Astrocyte (in vitro differentiated cells and primary cell): ENCODE results near the gene AQP12B.
"Not testable (repeated sequence)": the region's sequence is repeated elsewhere in the genome, so short reads cannot be mapped to it uniquely, and the experiment has no call there.

ENCODE experiments used
- EZH2 ChIP-seq: IDR thresholded peaks from 2 replicates; pipeline ENCODE4 v1.6.1; 2012; ENCODE audit warnings: mild to moderate bottlenecking, low read length, inconsistent platforms; ENCODE audit not compliant: insufficient read depth
- TF ChIP-seq, protein P1 (sequence below): IDR thresholded peaks from 2 replicates; pipeline ENCODE4 v1.5.1; 2011; ENCODE audit warnings: low read depth, mild to moderate bottlenecking, inconsistent platforms, low read length, moderate library complexity; ENCODE audit not compliant: insufficient read depth

DNA sequence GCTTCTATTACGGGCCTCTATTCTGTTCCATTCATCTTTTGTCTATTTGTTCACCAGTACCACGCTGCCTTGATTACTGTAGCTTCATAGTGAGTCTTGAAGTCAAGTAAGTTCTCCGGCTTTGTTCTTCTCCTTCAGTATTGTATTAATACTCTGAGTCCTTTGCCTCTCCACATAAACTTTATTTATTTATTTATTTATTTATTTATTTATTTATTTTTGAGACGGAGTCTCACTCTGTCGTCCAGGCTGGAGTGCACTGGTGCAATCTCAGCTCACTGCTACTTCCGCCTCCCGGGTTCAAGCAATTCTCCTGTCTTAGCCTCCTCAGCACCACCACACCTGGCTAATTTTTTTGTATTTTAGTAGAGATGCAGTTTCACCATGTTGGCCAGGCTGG, 22.8 kb downstream of the AQP12B start:
- TF ChIP-seq, protein P1, sequence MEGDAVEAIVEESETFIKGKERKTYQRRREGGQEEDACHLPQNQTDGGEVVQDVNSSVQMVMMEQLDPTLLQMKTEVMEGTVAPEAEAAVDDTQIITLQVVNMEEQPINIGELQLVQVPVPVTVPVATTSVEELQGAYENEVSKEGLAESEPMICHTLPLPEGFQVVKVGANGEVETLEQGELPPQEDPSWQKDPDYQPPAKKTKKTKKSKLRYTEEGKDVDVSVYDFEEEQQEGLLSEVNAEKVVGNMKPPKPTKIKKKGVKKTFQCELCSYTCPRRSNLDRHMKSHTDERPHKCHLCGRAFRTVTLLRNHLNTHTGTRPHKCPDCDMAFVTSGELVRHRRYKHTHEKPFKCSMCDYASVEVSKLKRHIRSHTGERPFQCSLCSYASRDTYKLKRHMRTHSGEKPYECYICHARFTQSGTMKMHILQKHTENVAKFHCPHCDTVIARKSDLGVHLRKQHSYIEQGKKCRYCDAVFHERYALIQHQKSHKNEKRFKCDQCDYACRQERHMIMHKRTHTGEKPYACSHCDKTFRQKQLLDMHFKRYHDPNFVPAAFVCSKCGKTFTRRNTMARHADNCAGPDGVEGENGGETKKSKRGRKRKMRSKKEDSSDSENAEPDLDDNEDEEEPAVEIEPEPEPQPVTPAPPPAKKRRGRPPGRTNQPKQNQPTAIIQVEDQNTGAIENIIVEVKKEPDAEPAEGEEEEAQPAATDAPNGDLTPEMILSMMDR, result not testable (repeated sequence)
- TF ChIP-seq EZH2, result not testable (repeated sequence)
